Immature natural killer cell (primary cell): Measurements from ENCODE around the gene MAP3K3. TPM values are rescaled to one million over a fixed set of nuclear protein-coding genes. Genes with fewer than 3 reads are reported as not detected.

ENCODE experiments used
- DNase-seq, 3 donors: peaks; one replicate each; pipeline ENCODE4 v3.0.0; 2022; ENCODE audit warnings: mixed read lengths in 1 of 3
- H3K27ac Mint-ChIP-seq, 6 donors: one replicate each; pipeline ENCODE4 v1.8.0; 2020; ENCODE audit warnings: mixed read lengths in 6 of 6, mild to moderate bottlenecking in 5 of 6, inconsistent platforms in 4 of 6, moderate library complexity in 3 of 6
- H3K27me3 Mint-ChIP-seq, 3 donors: one replicate each; pipeline ENCODE4 v1.8.0; 2020 to 2021; ENCODE audit warnings: low read depth in 3 of 3, mild to moderate bottlenecking in 3 of 3, mixed read lengths in 3 of 3, moderate library complexity in 3 of 3, inconsistent platforms in 1 of 3
- H3K36me3 Mint-ChIP-seq, 3 donors: one replicate each; pipeline ENCODE4 v1.8.0; 2020; ENCODE audit warnings: mixed read lengths in 3 of 3, inconsistent platforms in 2 of 3, mild to moderate bottlenecking in 2 of 3
- H3K4me1 Mint-ChIP-seq, 2 donors: one replicate each; pipeline ENCODE4 v1.8.0; 2020; ENCODE audit warnings: inconsistent platforms in 2 of 2, mild to moderate bottlenecking in 2 of 2, mixed read lengths in 2 of 2, moderate library complexity in 1 of 2
- H3K4me3 Mint-ChIP-seq, 5 donors: one replicate each; pipeline ENCODE4 v1.8.0; 2020; ENCODE audit warnings: mild to moderate bottlenecking in 5 of 5, mixed read lengths in 5 of 5, inconsistent platforms in 3 of 5, moderate library complexity in 3 of 5
- H3K9me3 Mint-ChIP-seq, 6 donors: one replicate each; pipeline ENCODE4 v1.8.0; 2020; ENCODE audit warnings: mild to moderate bottlenecking in 6 of 6, mixed read lengths in 6 of 6, inconsistent platforms in 4 of 6, moderate library complexity in 3 of 6
- polyA plus RNA-seq, 3 donors: library from polyadenylated mRNA; unstranded; fragments of 300-500 nt; fragmentation: Illumina TruSeq; gene quantifications; one replicate each; pipeline ENCODE4 v1.2.3, GENCODE V29; 2021

The MAP3K3 gene
- polyA plus RNA-seq, 3 donors from 2014 or later: 21.4 to 40.4 (median 31.9) TPM

DNA sequence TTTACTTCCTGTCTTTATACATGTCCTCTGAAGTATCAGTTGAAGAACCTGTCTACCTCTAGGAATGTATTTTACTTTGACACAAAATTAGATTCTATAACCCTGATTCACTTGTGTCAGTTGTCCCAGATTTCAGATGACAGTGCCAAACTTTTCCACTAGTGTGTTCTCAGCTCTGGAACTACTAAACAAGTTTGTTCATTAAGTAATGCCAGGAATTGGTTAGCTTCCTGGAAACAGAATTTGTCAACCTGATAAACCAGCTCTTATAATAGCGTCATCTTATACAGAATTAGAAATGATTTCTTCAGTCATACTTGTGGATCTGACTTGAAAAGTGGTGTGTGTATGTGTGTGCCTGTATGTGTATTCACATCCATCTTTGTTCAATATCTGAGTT is 7.4 kb downstream of the MAP3K3 start:
- Mint-ChIP-seq H3K27ac (no peak overlapping the region), H3K4me1 (peaks cover 43 to 51% of the 10 kb centered on the region in 2 donors)

DNA sequence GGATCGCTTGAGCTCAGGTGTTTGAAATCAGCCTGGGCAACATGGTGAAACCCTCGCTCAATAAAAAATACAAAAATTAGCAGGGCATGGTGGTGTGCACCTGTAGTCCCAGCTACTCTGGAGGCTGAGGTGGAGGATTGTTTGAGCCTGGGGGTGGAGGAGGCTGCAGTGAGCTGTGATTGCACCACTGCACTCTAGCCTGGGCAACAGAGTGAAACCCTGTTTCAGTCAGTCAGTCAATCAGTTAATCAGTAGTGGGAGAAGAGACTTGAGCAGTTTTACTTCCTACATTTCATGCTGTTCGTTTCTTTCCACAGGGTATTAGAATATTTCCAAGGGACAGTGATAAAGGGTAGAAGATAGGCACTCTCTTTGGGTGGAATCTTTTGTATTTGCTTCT is 8.8 kb downstream of the MAP3K3 start:
- no peak for DNase-seq
- Mint-ChIP-seq H3K4me3 (no peak overlapping the region), H3K36me3 (peaks cover 5 to 12% (median 8%) of the 10 kb centered on the region in 3 donors), H3K9me3 (no peaks in the 10 kb centered on the region), H3K4me1 (peaks cover 34 to 41% of the 10 kb centered on the region in 2 donors), H3K27ac (peak overlapping the region in 2 of 6 donors; percentile 18 to 33), H3K27me3 (no peaks in the 10 kb centered on the region)

More for the DNA sequence above, 7.4 kb downstream of the MAP3K3 start:
- Mint-ChIP-seq H3K4me3 (no peak overlapping the region), H3K9me3 (no peaks in the 10 kb centered on the region), H3K36me3 (peaks cover 0 to 12% (median 5%) of the 10 kb centered on the region in 3 donors), H3K27me3 (no peaks in the 10 kb centered on the region)
- DNase-seq: no peak

DNA sequence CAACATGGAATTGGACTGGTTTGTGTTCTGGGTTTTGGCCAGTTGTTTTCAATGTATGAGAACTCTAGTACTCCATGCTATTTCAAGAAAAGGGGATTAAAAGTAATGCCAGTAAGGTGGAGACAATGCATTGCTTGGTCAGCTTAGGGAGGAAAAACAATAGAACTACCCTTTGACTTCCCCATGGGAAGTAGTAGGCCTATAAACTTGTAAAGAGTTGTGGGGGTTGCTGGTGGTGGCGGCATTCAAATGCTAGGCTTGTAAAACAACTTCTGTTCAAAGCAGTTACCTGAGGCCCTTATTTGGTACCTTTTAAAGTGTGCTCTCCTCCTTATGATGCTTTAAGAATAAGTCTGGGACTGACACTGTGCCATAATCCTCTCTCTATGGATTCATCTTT is 9.4 kb downstream of the MAP3K3 start:
- no peak for DNase-seq
- H3K4me1 Mint-ChIP-seq: peaks cover 28 to 35% of the 10 kb centered on the region in 2 donors
- no peaks in the 10 kb centered on the region for H3K27me3 Mint-ChIP-seq
- no peak overlapping the region for H3K4me3 Mint-ChIP-seq
- H3K9me3 Mint-ChIP-seq: no peaks in the 10 kb centered on the region
- H3K36me3 Mint-ChIP-seq: peaks cover 8 to 15% (median 11%) of the 10 kb centered on the region in 3 donors
- H3K27ac Mint-ChIP-seq: no peak overlapping the region

DNA sequence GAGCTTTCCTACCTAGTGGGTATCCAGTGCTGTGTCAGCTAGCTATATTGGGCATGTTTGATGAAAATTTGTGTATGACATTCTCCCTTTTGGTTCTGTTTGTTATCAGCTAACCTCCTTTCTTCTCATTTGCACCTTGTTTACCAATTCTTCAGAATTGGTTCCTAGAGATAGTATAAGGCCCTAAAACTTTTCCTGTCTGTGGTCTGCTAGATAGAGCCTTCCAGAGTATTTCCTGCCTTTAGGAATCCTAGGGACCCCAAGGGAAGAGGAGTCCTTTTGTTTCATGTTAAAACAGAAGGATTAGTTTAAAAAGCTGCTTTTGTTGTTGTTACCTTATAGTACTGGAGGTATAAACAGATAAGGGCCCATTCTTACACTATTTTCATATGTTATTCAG is 11.5 kb downstream of the MAP3K3 start:
- Mint-ChIP-seq H3K9me3 (no peaks in the 10 kb centered on the region), H3K36me3 (peaks cover 8 to 19% (median 14%) of the 10 kb centered on the region in 3 donors), H3K4me1 (peaks cover 22 to 26% of the 10 kb centered on the region in 2 donors), H3K4me3 (no peak overlapping the region), H3K27me3 (no peaks in the 10 kb centered on the region), H3K27ac (peak overlapping the region in 2 of 6 donors; percentile 28 to 49)
- DNase-seq: no peak

DNA sequence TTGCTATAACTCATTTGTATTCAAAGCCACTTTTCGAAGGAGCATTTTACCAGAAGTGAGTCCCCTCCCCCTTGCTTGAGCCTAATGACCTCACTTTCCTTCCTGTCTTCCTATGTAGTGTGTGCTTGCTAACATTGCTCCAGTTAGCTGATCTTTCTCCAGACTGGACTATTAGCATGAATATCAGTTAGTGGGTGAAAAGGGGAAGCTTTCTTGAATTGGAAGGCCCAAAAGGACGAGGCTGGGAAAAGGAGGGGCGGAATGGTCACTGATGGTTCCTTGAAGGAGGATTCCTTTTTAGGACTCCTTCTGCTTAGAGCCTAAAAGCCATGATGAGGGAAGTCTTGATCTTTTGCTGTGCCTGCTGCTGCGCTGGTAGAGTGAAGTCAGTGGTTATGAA is 11.9 kb downstream of the MAP3K3 start:
- Mint-ChIP-seq H3K27me3 (no peaks in the 10 kb centered on the region), H3K9me3 (no peaks in the 10 kb centered on the region)

GRCh38 chr17:63634816-63635215 is 12.6 kb downstream of the MAP3K3 start:
- Mint-ChIP-seq H3K9me3 (no peaks in the 10 kb centered on the region), H3K36me3 (peaks cover 12 to 19% (median 14%) of the 10 kb centered on the region in 3 donors), H3K27me3 (no peaks in the 10 kb centered on the region), H3K27ac (no peak overlapping the region), H3K4me1 (peaks cover 21 to 26% of the 10 kb centered on the region in 2 donors), H3K4me3 (no peak overlapping the region)
- no peak for DNase-seq

More for the DNA sequence above, 11.9 kb downstream of the MAP3K3 start:
- Mint-ChIP-seq H3K27ac (peak overlapping the region in 1 of 6 donors; percentile 28), H3K4me3 (no peak overlapping the region), H3K4me1 (peaks cover 22 to 26% of the 10 kb centered on the region in 2 donors), H3K36me3 (peaks cover 11 to 19% (median 14%) of the 10 kb centered on the region in 3 donors)
- DNase-seq: no peak

DNA sequence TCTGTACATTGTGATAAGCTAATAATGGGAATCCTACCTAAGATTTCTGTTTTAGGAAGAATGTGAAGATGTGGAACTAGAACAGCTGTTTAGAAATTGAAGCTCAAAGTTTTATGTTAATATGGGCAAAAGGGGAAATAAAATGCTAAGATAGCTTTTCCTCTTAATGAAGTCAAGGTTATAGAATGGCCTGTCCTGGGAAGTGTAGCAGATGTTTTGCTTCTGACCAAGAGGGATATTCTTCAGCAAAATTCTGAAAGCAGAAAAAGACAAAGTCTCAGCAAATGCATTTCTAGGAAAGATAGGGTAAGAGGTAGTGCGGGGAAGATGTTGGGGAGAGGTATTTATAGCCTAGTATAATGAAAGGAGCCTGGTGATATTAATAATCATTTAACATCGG is 13.1 kb downstream of the MAP3K3 start:
- H3K27me3 Mint-ChIP-seq: no peaks in the 10 kb centered on the region
- peaks cover 12 to 19% (median 14%) of the 10 kb centered on the region in 3 donors for H3K36me3 Mint-ChIP-seq
- H3K4me3 Mint-ChIP-seq: no peak overlapping the region
- H3K27ac Mint-ChIP-seq: peak overlapping the region in 1 of 6 donors; percentile 28
- peaks cover 20 to 26% of the 10 kb centered on the region in 2 donors for H3K4me1 Mint-ChIP-seq
- H3K9me3 Mint-ChIP-seq: no peaks in the 10 kb centered on the region
- no peak for DNase-seq

GRCh38 chr17:63635787-63636186 is 13.6 kb downstream of the MAP3K3 start:
- Mint-ChIP-seq H3K4me1 (peaks cover 20 to 26% of the 10 kb centered on the region in 2 donors), H3K27me3 (no peaks in the 10 kb centered on the region), H3K27ac (no peak overlapping the region), H3K36me3 (peaks cover 12 to 21% (median 14%) of the 10 kb centered on the region in 3 donors), H3K4me3 (no peak overlapping the region), H3K9me3 (no peaks in the 10 kb centered on the region)
- DNase-seq: no peak

- peaks cover 14 to 18% (median 15%) of the 10 kb centered on the region in 3 donors for H3K36me3 Mint-ChIP-seq
- peak overlapping the region in 2 of 6 donors; percentile 43 to 46 for H3K27ac Mint-ChIP-seq
- no peaks in the 10 kb centered on the region for H3K27me3 Mint-ChIP-seq
- DNase-seq: no peak
- no peak overlapping the region for H3K4me3 Mint-ChIP-seq
- H3K4me1 Mint-ChIP-seq: peaks cover 4 to 8% of the 10 kb centered on the region in 2 donors
- no peaks in the 10 kb centered on the region for H3K9me3 Mint-ChIP-seq
Measured at GRCh38 chr17:63639125-63639524, 16.9 kb downstream of the MAP3K3 start.

DNA sequence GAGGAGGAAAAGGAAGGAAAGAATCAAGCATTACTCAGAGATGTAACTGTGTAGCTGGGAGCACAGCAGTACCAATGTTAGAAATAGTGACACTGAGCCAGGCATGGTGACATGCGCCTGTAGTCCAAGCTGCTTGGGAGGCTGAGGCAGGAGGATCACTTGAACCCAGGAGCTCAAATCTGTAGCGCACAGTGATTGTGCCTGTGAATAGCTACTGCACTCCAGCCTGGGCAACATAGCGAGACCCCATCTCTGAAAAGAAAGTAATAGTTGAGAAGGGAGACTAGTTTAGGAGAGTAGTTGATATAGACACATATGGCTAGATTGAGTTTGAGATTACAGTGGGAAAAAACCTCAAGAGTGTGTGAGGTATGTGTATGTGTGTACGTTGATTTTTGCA is 17.8 kb downstream of the MAP3K3 start:
- Mint-ChIP-seq H3K27ac (no peak overlapping the region), H3K27me3 (no peaks in the 10 kb centered on the region), H3K4me1 (peaks cover 0 to 5% of the 10 kb centered on the region in 2 donors), H3K36me3 (peaks cover 11 to 18% (median 11%) of the 10 kb centered on the region in 3 donors), H3K4me3 (no peak overlapping the region), H3K9me3 (no peaks in the 10 kb centered on the region)
- DNase-seq: no peak

- H3K27me3 Mint-ChIP-seq: no peaks in the 10 kb centered on the region
Measured at GRCh38 chr17:63641692-63642448, 19.7 kb downstream of the MAP3K3 start.

GRCh38 chr17:63644846-63645245 is 22.6 kb downstream of the MAP3K3 start:
- peak overlapping the region in 1 of 6 donors; percentile 14 for H3K27ac Mint-ChIP-seq
- peaks cover 9% of the 10 kb centered on the region in 2 donors for H3K4me1 Mint-ChIP-seq
- H3K4me3 Mint-ChIP-seq: no peak overlapping the region
- peaks cover 5 to 18% (median 7%) of the 10 kb centered on the region in 3 donors for H3K36me3 Mint-ChIP-seq
- DNase-seq: no peak
- H3K27me3 Mint-ChIP-seq: no peaks in the 10 kb centered on the region
- no peaks in the 10 kb centered on the region for H3K9me3 Mint-ChIP-seq

More at GRCh38 chr17:63641692-63642448, 19.7 kb downstream of the MAP3K3 start:
- Mint-ChIP-seq H3K9me3 (no peaks in the 10 kb centered on the region), H3K36me3 (peaks cover 5 to 14% (median 8%) of the 10 kb centered on the region in 3 donors), H3K4me1 (peaks cover 4% of the 10 kb centered on the region in 2 donors), H3K27ac (peak overlapping the region in 1 of 6 donors; percentile 67), H3K4me3 (peak overlapping the region in 1 of 5 donors; percentile 35)
- peak in 1 of 3 donors; percentile 3 for DNase-seq

- peaks cover 10 to 14% of the 10 kb centered on the region in 2 donors for H3K4me1 Mint-ChIP-seq
- DNase-seq: no peak
- H3K27me3 Mint-ChIP-seq: no peaks in the 10 kb centered on the region
- no peak overlapping the region for H3K4me3 Mint-ChIP-seq
- peaks cover 5 to 15% (median 9%) of the 10 kb centered on the region in 3 donors for H3K36me3 Mint-ChIP-seq
- H3K27ac Mint-ChIP-seq: peak overlapping the region in 1 of 6 donors; percentile 23
- no peaks in the 10 kb centered on the region for H3K9me3 Mint-ChIP-seq
Measured at GRCh38 chr17:63645775-63646487, 23.7 kb downstream of the MAP3K3 start.

GRCh38 chr17:63646488-63646806 is 24.2 kb downstream of the MAP3K3 start:
- no peaks in the 10 kb centered on the region for H3K27me3 Mint-ChIP-seq
- H3K4me1 Mint-ChIP-seq: peaks cover 10 to 14% of the 10 kb centered on the region in 2 donors
- H3K27ac Mint-ChIP-seq: peak overlapping the region in 1 of 6 donors; percentile 9
- H3K36me3 Mint-ChIP-seq: peaks cover 4 to 15% (median 9%) of the 10 kb centered on the region in 3 donors
- no peak for DNase-seq
- H3K9me3 Mint-ChIP-seq: no peaks in the 10 kb centered on the region
- H3K4me3 Mint-ChIP-seq: no peak overlapping the region
